ENCODE measurements around the gene TSPAN3. TPM values are rescaled to one million over a fixed set of nuclear protein-coding genes. Genes with fewer than 3 reads are reported as not detected.

The TSPAN3 gene
- total RNA-seq: 100 to 1,000 TPM in 1 of 6 experiments, 10 to 100 TPM in 5; 35.6 to 103 (median 63.2) TPM
- long read RNA-seq, full-length matches to known transcripts: 17 of 25 reads
- long read RNA-seq, partial matches to known transcripts: 2 of 25 reads
- long read RNA-seq, other reads (novel, unspliced or antisense): 6 of 25 reads

DNA sequence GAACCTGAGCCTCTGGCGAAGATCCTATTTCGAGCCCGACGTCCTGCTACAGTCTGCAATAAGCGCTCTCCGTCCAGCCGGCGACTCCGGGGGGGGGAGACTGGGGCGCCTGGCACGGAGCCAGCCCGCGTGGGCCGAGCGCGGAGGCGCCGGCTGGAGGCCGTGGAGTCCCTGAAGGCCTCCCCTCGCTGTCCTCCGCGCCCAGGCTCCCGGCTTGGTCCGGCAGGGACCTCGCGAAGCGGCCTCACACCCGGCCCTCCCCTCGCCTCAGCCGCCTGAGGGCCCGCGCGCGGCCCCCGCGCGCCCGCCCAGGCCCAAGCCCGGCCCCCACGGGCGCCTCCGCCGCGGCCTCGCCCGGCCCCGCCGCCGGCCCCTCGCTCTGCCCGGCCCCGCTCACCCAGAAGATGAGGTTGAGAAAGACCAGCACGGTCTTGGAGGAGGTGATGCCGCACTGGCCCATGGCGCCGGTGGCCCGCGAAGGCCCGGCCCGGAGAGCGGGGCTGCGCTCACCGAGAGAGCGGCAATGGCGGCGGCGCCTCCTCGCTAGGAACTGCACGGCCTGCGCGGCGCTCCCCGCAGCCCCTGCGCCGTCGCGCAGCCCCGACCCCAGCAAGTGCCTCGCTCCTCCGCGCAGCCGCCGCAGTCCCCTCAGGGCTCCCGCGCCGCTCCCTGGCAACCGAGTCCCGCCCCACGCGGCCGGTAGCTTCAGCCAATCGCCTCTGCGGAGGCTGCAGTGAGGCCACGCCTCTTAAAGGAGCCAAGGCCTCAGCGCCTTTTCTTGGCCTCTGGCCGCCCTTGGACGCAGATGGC is at the start of gene TSPAN3:
Gene TSPAN3 (minus strand): TSS at position 615 of the 810 bp plus-strand sequence. CDS start 155 bp downstream, at position 460.
- DNase-seq: peak; percentile 95 to 96 (median 95)
- Histone ChIP-seq H3K4me1 (peaks cover 0 to 26% (median 10%) of the 10 kb centered on the region in 4 donors), H3K9me3 (no peaks in the 10 kb centered on the region), H3K27me3 (no peaks in the 10 kb centered on the region), H3K4me3 (peak within 1 kb of the TSS; percentile 88 to 93 (median 93)), H3K36me3 (no peaks in the 10 kb centered on the region), H3K27ac (peak within 1 kb of the TSS; percentile 62 to 70 (median 69))
- intact Hi-C loops (cut with DNase I): no loop called here
- ATAC-seq: peak; percentile 95 to 98 (median 97)
- TF ChIP-seq POLR2A (IDR thresholded peaks at IDR 0.05) (peak; percentile 76), CTCF (IDR thresholded peaks at IDR 0.05) (no peak)
- WGBS (ENCODE audit: insufficient coverage, low coverage, low lambda C conversion rate, missing lambda C conversion rate): 0% methylated on average over 2 of the region's 97 CpGs

- no peak for ATAC-seq
- Histone ChIP-seq H3K9me3 (no peaks in the 10 kb centered on the region), H3K4me3 (no peak overlapping the region), H3K27ac (no peak overlapping the region), H3K4me1 (no peaks in the 10 kb centered on the region), H3K27me3 (no peaks in the 10 kb centered on the region), H3K36me3 (no peaks in the 10 kb centered on the region)
- no peak for DNase-seq
- TF ChIP-seq CTCF (IDR thresholded peaks at IDR 0.05): no peak
- TF ChIP-seq POLR2A (IDR thresholded peaks at IDR 0.05): no peak
- WGBS (ENCODE audit: insufficient coverage, low coverage, low lambda C conversion rate, missing lambda C conversion rate): 92% methylated on average over 4 of the region's 4 CpGs
- intact Hi-C loops (cut with DNase I): no loop called here
These were observed 49.7 kb upstream of the TSPAN3 start for GRCh38 chr15:77120576-77120975.

- H3K4me1 ChIP-seq: no peaks in the 10 kb centered on the region
- WGBS (ENCODE audit: insufficient coverage, low coverage, low lambda C conversion rate, missing lambda C conversion rate): 36% methylated on average over 1 of the region's 1 CpG
- no peaks in the 10 kb centered on the region for H3K9me3 ChIP-seq
- no peaks in the 10 kb centered on the region for H3K27me3 ChIP-seq
- ATAC-seq (no peak), DNase-seq (no peak)
- intact Hi-C loops (cut with DNase I): loop anchor here in 1 of 2 donors (10.0 kb wide), 1 partner anchor 375 kb away; no protein-coding TSS in a partner anchor
- H3K4me3 ChIP-seq: no peak overlapping the region
- H3K36me3 ChIP-seq: peaks cover 0 to 5% (median 0%) of the 10 kb centered on the region in 4 donors
- TF ChIP-seq CTCF (IDR thresholded peaks at IDR 0.05): no peak
- H3K27ac ChIP-seq: no peak overlapping the region
These were observed 48.5 kb upstream of the TSPAN3 start for GRCh38 chr15:77119446-77119845.

DNA sequence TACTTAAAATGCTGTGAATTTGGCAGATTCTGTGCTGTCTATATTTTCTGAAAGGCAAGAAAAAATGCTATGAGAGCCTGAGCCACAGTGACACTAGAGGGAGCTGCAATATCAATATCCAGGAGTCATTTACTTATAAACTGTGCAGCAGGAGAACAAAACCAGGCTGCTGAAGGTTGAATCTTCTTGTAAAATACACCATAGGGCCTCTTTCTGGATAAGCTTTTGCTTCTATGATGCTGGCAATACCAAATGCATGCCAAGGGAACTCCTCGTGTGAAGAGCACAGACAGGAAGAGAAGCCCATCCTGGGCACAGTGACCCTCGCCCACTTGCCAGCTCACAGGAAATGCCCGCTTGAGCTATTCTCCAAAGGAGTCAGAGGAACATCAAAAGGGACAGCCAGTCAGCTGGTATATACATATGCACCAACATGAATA is 48.0 kb upstream of the TSPAN3 start:
- Histone ChIP-seq H3K27me3 (no peaks in the 10 kb centered on the region), H3K36me3 (peaks cover 0 to 5% (median 0%) of the 10 kb centered on the region in 4 donors), H3K4me1 (no peaks in the 10 kb centered on the region), H3K4me3 (no peak overlapping the region), H3K9me3 (no peaks in the 10 kb centered on the region), H3K27ac (no peak overlapping the region)
- intact Hi-C loops (cut with DNase I): loop anchor here in 1 of 2 donors (10.0 kb wide), 1 partner anchor 376 kb away; no protein-coding TSS in a partner anchor
- DNase-seq: no peak
- TF ChIP-seq POLR2A (IDR thresholded peaks at IDR 0.05) (no peak), CTCF (IDR thresholded peaks at IDR 0.05) (peak; percentile 64 to 79 (median 70))
- WGBS (ENCODE audit: insufficient coverage, low coverage, low lambda C conversion rate, missing lambda C conversion rate): 40% methylated on average over 3 of the region's 3 CpGs
- peak; percentile 72 to 83 (median 81) for ATAC-seq
